ENCODE data around the gene PTPRG.

DNA sequence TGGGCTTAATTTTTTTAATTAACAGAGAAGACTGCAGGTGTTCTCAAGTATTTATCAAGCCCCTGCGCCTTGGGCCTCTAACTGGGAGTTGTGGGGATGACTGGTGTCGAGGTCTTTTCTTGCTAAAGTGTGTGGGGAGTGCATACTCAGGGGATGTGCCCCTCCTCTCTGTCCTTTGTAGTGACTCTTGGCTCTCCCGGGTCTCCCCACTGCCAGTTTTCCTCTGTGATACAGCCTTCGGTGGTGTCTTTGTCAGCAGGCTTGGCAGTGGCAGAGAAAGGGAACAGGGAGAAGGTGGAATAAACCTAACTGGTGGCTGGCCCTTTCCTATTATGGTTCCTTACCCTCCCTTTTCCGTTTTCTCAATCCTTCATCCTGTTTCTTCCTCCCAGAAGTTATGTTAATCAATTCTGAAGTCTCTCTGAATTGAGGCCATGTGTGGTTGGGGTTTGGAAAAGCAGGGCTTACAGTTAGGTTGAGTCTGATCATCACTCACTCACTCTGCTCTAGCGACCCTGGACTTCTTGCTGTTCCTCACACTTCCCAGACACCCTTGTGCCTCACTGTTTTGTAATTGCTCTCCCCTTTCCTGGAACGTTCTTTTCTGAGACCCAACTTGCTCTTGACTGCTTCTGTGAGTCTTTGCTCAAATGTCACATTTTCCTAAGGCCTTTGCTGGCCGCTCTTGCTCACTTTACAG is 158.1 kb downstream of the PTPRG start:
- TF ChIP-seq, protein P1, sequence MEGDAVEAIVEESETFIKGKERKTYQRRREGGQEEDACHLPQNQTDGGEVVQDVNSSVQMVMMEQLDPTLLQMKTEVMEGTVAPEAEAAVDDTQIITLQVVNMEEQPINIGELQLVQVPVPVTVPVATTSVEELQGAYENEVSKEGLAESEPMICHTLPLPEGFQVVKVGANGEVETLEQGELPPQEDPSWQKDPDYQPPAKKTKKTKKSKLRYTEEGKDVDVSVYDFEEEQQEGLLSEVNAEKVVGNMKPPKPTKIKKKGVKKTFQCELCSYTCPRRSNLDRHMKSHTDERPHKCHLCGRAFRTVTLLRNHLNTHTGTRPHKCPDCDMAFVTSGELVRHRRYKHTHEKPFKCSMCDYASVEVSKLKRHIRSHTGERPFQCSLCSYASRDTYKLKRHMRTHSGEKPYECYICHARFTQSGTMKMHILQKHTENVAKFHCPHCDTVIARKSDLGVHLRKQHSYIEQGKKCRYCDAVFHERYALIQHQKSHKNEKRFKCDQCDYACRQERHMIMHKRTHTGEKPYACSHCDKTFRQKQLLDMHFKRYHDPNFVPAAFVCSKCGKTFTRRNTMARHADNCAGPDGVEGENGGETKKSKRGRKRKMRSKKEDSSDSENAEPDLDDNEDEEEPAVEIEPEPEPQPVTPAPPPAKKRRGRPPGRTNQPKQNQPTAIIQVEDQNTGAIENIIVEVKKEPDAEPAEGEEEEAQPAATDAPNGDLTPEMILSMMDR (IDR thresholded peaks at IDR 0.05; ENCODE audit: low read depth, low read length), result no peak
- TF ChIP-seq EZH2phosphoT487 (IDR thresholded peaks at IDR 0.05; ENCODE audit: low read depth), result no peak

Measured in OCI-LY3 (cell line).